GM12801 (cell line): ENCODE measurements around the gene PKHD1.

ENCODE experiments used
- TF ChIP-seq, protein P1 (sequence below): IDR thresholded peaks from one replicate; pipeline ENCODE4 v1.5.1; 2011; ENCODE audit warnings: control low read depth; ENCODE audit not compliant: insufficient read length; ENCODE audit errors: extremely low read depth

Gene PKHD1, protein sequence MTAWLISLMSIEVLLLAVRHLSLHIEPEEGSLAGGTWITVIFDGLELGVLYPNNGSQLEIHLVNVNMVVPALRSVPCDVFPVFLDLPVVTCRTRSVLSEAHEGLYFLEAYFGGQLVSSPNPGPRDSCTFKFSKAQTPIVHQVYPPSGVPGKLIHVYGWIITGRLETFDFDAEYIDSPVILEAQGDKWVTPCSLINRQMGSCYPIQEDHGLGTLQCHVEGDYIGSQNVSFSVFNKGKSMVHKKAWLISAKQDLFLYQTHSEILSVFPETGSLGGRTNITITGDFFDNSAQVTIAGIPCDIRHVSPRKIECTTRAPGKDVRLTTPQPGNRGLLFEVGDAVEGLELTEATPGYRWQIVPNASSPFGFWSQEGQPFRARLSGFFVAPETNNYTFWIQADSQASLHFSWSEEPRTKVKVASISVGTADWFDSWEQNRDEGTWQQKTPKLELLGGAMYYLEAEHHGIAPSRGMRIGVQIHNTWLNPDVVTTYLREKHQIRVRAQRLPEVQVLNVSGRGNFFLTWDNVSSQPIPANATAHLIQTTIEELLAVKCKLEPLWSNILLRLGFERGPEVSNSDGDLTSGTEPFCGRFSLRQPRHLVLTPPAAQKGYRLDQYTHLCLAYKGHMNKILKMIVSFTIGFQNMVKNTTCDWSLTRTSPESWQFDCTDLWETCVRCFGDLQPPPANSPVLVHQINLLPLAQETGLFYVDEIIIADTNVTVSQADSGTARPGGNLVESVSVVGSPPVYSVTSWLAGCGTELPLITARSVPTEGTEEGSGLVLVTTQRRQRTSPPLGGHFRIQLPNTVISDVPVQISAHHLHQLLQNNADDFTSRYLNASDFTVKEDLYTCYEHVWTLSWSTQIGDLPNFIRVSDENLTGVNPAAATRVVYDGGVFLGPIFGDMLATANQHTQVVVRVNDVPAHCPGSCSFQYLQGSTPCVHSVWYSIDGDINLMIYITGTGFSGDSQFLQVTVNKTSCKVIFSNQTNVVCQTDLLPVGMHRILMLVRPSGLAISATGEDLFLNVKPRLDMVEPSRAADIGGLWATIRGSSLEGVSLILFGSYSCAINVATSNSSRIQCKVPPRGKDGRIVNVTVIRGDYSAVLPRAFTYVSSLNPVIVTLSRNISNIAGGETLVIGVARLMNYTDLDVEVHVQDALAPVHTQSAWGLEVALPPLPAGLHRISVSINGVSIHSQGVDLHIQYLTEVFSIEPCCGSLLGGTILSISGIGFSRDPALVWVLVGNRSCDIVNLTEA (N-terminal part only)

GRCh38 chr6:52087498-52087999, at the start of gene PKHD1:
TSS of gene PKHD1 (minus strand) at chr6:52087613. CDS start at chr6:52084933, 2,680 bp downstream.
- TF ChIP-seq, protein P1, sequence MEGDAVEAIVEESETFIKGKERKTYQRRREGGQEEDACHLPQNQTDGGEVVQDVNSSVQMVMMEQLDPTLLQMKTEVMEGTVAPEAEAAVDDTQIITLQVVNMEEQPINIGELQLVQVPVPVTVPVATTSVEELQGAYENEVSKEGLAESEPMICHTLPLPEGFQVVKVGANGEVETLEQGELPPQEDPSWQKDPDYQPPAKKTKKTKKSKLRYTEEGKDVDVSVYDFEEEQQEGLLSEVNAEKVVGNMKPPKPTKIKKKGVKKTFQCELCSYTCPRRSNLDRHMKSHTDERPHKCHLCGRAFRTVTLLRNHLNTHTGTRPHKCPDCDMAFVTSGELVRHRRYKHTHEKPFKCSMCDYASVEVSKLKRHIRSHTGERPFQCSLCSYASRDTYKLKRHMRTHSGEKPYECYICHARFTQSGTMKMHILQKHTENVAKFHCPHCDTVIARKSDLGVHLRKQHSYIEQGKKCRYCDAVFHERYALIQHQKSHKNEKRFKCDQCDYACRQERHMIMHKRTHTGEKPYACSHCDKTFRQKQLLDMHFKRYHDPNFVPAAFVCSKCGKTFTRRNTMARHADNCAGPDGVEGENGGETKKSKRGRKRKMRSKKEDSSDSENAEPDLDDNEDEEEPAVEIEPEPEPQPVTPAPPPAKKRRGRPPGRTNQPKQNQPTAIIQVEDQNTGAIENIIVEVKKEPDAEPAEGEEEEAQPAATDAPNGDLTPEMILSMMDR, result no peak

DNA sequence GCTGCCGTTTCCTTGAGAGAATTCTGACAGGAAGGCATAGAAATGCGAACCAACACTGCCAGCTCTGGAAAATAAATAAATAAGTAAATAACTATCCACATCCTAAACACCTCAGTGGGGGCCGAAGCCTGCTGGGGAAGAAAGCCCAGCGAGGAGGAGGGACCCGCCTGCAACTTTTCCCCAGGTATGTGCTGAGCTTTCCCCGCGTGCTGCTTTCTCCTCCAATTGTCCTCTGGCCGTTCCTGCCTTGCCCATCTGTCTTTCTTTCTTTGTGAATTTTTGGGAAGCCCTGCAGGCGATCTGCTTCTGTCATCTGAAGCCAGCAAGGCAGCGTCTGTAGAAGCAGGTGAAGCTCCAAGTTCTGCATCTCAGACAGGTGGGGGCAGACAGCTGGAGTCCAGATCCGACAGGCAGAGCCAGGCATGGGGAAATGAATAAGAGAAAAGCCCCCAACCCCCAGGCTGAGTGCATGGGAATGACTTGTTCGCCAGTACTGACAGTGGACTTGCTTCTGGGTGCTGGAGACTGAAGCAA, 49.6 kb upstream of the PKHD1 start:
- TF ChIP-seq, protein P1, result no peak

GRCh38 chr6:52136055-52136454, 48.6 kb upstream of the PKHD1 start:
- TF ChIP-seq, protein P1, result no peak

DNA sequence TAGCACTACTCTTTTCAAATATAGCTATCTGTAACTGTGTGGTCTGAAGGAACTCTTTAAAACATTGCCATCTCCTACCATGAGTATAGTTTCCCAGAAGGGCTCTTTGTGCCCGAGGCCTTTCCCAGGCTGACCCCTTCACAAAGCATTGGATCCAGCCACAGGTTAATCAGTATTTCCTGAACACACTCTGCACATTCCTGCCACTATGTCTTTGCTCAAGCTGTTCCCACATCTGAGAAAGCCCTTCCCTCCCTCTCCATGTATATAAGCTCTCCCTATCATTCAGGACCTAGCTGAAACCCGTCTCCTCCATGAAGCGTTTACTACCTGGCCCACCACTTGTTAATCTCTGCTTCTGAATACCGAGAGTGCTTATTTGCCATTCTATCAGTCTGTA, 47.8 kb upstream of the PKHD1 start:
- TF ChIP-seq, protein P1, result no peak

DNA sequence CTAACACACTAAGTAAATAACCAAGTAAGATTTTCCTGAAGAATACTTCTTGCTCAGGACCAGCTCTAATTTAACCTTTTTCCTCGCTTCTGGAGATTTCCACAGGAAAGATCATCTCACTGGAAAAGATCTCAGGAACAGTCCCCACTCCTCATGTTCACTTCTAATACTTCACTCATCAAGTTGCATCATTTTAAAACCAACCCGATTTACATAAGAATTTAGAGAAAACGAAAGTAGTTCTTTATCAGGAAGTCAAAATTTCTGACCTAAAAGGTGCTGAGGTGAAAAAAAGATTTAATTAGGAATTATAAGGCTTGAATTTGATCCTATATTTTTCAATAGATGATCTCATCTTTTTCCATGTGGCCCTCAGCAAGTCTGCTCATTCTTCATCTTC, 46.6 kb upstream of the PKHD1 start:
- TF ChIP-seq, protein P1, result no peak

DNA sequence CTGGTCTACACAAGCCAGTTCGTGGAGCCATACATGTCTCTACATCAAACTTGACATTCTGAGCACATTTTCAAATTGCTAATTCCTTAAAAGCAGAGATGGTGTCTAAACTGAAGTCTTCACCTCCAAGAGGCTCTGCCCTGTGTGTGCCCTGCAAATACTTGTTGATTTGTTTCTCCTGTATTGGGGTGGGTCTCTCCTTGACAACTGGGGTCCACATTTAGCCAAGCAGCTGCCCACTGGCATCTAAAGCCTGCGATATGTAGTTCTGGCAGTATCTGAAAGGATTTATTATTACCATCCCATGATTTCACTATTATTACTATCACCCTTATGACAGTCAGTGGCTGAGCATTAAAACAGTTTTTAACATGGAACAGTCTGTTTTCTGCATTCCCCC, 45.9 kb upstream of the PKHD1 start:
- TF ChIP-seq, protein P1, result no peak

DNA sequence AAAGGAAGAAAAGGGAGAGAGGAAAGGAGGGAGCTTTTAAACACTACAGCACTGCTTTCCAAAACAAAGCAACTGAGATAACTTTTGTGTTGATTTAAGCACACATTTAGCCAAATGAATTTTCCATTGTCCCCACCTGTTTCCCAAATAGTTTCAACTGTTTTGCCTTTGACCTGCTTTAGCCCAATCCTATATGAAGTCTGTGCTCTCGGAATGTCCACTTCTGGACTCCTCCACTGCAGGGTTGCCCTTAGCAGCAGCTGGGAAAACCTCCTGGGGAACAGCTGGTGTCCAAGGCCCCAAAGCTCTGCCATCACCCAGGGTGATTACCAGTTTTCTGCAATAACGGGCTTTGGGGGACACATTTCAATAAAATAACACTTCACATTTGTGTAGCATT, 44.9 kb upstream of the PKHD1 start:
- TF ChIP-seq, protein P1, result no peak
